ENCODE results near the gene SCD.
A peak's percentile ranks its signal among the peaks of the same experiment; 100 is the strongest.
"Not testable (repeated sequence)": the region's sequence is repeated elsewhere in the genome, so short reads cannot be mapped to it uniquely, and the experiment has no call there.

SCD gene

GRCh38 chr10:100362570-100363496, 15.8 kb downstream of the SCD start:
- DNase-seq, result peak in 11 of 14 donors; percentile 29 to 85 (median 66)

DNA sequence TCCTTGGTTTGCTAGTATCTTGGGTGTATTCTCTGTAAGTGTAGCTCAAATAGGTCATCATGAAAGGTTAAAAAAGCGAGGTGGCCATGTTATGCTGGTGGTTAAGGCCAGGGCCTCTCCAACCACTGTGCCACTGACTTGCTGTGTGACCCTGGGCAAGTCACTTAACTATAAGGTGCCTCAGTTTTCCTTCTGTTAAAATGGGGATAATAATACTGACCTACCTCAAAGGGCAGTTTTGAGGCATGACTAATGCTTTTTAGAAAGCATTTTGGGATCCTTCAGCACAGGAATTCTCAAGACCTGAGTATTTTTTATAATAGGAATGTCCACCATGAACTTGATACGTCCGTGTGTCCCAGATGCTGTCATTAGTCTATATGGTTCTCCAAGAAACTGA, 17.1 kb downstream of the SCD start:
- no peak for DNase-seq

GRCh38 chr10:100364735-100365391, 17.8 kb downstream of the SCD start:
- peak in 9 of 14 donors; percentile 19 to 78 (median 60) for DNase-seq

DNA sequence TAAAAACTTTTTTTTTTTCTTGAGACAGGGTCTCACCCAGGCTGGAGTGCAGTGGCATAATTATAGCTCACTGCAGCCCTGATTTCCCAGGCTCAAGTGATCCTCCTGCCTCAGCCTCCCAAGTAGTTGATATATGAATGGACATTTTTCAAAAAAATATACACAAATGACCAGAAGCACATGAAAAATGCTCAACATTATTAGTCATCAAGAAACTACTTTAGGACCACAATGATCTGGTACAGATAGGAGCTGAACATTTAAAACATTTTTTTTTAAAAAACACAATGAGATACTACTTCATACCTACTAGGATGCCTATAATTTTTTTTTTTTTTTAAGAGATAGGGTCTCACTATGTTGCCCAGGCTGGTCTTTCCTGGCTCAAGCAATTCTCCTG, 21.7 kb downstream of the SCD start:
- DNase-seq, result no peak

DNA sequence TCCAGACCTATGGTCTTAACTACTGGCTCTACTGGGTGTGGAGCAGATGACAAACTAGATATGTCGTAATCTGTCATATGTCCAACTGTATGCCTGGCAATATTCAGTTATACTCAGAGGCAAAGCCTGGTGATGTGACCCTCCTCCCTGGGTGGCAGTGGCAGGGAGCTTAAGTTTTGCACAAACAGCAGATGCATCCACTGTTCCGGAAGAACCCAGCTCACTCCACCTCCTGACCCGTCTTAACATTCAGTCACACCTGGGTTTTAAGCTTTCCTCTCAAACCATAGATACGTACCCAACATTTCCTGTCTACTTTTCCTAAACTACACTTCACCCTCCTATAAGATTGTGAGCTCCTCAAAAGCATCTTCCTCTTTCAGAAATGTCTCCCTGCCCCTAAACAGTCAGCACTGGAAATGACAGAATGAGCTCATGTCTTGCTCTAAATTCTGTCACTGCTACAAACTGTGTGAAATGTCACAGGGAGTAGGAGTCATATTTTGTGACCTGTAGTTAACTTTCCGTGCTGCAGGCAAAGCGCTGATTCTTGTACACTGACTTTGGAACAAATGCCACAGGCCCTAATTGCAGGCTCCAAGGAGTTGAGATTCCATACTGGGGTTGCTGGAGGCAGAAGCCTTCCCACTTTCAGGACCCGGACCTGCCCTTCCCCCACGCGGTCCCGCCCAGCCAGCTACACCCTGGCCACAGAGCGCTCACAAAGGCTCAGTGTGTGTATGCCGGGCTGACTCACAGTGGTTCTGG, 23.9 kb downstream of the SCD start:
- DNase-seq, result peak in 13 of 14 donors; percentile 13 to 96 (median 84)

DNA sequence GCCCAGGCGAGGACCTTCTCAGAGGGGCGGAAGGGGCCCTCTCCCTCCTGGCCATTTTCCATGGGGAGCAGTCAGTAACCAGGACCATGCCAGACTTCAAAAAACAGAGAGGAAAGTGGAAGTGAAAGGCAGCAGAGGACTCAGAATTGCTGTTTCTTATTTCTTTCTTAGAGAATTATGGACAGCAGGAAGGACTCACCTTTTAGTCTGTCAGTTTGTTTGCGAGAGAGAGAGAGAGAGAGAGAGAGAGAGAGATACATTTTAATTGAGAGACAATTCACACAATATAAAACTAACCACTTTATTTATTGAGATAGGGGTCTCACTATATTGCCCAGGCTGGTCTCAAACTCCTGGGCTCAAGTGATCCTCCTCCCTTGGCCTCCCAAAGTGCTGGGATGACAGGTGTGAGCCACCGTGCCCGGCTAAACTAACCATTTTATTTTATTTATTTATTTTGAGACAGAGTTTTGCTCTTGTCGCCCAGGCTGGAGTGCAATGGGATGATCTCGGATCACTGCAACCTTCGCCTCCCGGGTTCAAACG, 24.5 kb downstream of the SCD start:
- no peak for DNase-seq

DNA sequence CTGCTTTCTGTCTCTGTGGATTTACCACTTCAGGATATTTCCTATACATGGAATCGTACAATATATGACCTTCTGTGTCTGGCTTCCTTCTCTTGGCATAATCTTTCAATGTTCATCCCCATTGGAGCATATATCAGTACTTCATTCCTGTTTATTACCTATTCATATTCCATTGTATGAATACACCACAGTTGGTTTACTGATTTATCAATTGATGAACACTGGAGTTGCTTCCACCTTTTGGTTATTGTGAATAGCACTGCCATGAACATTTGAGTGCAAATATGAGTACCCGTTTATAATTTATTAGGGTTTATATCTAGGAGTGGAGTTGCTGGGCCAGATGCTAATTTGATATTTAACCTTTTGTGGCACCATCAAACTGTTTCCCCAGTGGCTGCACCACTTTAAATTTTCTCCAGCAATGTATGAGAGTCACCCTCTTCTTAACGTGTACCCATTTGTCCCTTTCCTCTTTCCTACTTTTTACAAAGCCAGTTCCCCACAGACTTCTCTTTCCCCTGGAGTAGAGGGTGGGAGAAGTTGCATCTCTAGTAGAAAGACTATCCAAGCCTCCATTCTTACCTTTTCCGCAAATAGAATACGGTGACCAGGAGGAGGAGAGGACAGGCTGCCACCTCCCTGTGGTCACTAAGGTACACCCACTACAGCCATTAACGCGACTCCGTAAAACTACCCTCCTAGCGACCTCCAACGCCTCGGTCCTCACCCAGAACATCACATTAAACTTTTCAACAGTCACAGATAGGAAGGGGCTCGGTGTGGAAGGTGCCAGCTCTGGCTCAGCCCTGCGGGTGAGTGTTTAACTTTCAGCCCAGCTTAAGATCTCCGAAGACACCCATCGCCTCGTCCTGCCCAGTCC, 25.6 kb downstream of the SCD start:
- DNase-seq, result peak in 1 of 14 donors; percentile 54

DNA sequence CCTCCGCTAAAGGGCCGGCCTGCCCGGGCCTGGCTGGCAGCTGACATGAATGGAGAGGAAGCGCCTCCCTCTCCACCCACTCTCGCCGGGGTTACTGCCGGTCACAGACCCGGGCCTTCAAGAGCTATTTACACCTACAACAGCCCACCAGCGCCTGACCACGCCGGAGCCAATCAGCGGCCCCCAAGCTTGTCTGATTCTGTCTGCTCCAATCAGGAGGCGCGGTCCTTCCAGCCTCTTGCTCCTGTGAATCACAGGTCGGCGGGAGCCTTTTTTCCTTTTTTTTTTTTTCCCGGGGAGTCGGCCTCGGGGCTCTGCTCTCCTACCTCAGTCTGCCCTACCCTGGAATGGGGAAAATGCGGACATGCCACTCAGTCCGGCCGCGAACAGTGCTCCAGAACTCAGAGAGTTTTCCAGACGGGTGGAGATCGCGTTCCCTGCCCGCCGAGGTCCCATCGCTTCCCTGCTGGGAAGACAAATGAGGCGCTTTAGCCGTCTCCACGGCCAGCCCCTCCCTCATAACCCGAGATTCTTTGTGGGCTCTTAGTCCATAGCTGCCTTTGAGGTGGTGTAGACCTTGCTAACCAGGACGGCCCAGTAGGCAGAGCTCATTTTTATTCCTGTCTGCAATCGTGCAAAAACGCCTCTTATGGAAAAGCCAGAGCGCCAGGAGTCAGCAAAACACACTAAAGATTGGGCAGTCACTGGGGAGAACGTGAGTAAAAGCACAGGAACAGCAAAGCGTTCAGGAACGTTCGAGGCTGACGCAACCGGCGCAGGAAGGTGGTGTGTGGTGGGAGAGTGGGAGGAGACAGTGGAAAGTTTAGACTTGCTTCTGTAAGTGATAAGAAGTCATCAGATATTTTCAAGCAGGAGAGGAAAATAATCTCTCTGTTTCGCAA, 26.5 kb downstream of the SCD start:
- DNase-seq, result peak; percentile 38 to 99 (median 96)

DNA sequence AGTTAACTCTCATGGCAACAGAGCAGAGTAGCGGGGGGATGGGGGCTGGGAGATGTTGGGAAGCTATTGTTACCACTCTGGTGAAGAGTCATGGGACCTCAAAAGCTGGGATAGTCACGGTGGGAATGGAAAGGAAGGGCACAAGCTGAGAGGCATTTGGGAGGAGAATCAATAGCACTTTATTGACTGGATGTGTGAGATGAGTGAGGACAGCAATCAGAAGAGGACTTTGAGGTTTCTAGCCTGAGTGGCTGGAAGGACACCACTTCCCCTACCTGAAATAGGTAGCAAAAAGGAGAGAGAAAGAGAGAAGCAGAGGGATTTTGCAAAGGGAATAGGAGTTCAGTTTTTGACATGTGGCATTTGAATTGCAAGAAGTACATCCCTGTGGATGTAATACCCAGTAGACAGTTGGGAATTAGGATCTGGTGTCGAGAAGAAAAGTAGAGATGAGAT, 27.2 kb downstream of the SCD start:
- DNase-seq, result peak in 5 of 14 donors; percentile 51 to 76 (median 69)

GRCh38 chr10:100374677-100375353, 27.8 kb downstream of the SCD start:
- not testable (repeated sequence) for DNase-seq

GRCh38 chr10:100376656-100377055, 29.6 kb downstream of the SCD start:
- DNase-seq, result not testable (repeated sequence)

DNA sequence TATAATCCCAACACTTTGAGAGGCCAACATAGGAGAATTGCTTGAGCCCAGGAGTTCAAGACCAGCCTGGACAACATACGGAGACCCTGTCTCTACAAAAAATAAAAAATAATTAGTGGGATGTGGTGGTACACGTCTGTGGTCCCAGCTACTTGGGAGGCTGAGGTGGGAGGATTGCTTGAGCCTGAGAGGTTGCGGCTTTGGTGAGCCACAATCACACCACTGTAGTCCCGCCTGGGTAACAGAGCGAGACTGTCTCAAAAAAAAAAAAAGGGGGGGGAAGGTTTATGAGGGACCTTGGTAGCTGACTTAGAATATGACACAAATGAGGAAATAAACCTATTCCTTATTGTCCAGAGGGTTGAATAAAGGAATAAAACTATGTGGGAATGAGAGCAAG, 30.8 kb downstream of the SCD start:
- DNase-seq, result no peak

- no peak for DNase-seq
Observed at GRCh38 chr10:100380400-100380799, 33.4 kb downstream of the SCD start.

DNA sequence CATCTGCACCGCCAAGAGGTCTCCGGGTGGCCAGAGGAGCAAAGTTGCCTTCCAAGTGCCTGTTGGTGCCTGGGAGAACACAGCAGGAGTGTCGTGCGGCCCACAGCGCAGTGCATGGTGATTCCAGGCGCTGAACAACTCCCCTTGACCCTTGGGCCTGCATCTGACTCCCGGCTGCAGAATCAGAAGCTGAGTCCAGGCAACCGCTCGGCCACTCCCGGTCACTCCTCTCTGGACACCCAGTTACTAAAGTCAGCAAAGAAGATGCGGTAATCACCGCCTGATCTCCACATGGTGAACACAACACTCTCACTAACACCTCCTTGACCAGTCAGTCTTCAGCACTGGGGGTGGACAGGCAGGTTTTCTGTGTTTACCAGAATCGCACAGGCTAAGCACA, 35.5 kb downstream of the SCD start:
- DNase-seq, result no peak

GRCh38 chr10:100383251-100383650, 36.2 kb downstream of the SCD start:
- DNase-seq, result no peak

- no peak for DNase-seq
Observed at GRCh38 chr10:100391163-100392002, 44.4 kb downstream of the SCD start.

DNA sequence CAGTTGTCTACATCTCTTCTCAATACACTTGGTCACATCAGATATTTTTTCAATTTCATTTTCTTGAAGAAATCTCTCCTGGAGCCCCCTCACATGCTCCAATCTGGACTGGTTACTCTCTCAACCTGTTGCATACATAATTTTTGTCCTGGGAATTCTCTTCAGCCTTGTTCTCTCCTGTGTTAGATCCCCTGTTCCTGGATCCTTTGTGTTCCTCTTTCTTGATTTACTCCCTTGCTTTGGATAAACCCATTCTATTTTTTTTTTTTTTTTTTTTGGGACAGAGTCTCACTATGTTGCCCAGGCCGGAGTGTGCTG, 45.6 kb downstream of the SCD start:
- DNase-seq, result no peak

- DNase-seq, result no peak
Observed at GRCh38 chr10:100395626-100396025, 48.6 kb downstream of the SCD start.

DNA sequence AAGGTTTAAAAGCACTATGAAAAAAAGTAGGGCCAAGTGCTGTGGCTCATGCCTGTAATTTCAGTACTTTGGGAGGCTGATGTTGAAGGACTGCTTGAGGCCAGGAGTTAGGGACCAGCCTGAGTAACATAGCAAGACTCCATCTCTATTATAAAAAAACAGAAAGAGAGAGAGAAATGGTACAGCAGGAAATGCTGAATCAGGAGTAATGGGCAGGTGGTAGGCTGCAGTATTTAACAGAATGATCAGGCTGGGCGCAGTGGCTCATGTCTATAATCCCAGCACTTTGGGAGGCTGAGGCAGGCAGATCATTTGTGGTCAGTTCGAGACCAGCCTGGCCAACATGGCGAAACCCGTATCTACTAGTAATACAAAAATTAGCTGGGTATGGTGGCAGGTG, 49.6 kb downstream of the SCD start:
- no peak for DNase-seq

All from C1 segment of cervical spinal cord (tissue), 14 donors.